Measurements from ENCODE around the gene ADAMTS9.

Gene ADAMTS9

GRCh38 chr3:64571982-64572381, 115.8 kb downstream of the ADAMTS9 start:
- Histone ChIP-seq H4K20me1 (ENCODE audit: low read depth, low read length) (no peaks in the 10 kb centered on the region), H3K36me3 (ENCODE audit: low read length) (no peaks in the 10 kb centered on the region), H3K27me3 (ENCODE audit: low read length) (no peaks in the 10 kb centered on the region), H3K9ac (ENCODE audit: low read length) (no peak overlapping the region), H3F3A (ENCODE audit: insufficient read depth) (no peaks in the 10 kb centered on the region), H3K27ac (ENCODE audit: low read depth, low read length) (no peak overlapping the region), H3K9me2 (replicated peaks; ENCODE audit: insufficient read depth, low read length) (no peaks in the 10 kb centered on the region), H3K4me3 (ENCODE audit: insufficient read depth, low read length, poor library complexity, severe bottlenecking) (no peak overlapping the region), H3K79me2 (ENCODE audit: insufficient read depth, low read length) (no peaks in the 10 kb centered on the region), H2AFZ (ENCODE audit: low read depth, low read length, severe bottlenecking) (no peak overlapping the region), H3K4me2 (ENCODE audit: low read depth, low read length, poor library complexity, severe bottlenecking) (no peak overlapping the region), H3K9me3 (ENCODE audit: insufficient read depth, low read length) (no peaks in the 10 kb centered on the region)
- TF ChIP-seq, protein P1, sequence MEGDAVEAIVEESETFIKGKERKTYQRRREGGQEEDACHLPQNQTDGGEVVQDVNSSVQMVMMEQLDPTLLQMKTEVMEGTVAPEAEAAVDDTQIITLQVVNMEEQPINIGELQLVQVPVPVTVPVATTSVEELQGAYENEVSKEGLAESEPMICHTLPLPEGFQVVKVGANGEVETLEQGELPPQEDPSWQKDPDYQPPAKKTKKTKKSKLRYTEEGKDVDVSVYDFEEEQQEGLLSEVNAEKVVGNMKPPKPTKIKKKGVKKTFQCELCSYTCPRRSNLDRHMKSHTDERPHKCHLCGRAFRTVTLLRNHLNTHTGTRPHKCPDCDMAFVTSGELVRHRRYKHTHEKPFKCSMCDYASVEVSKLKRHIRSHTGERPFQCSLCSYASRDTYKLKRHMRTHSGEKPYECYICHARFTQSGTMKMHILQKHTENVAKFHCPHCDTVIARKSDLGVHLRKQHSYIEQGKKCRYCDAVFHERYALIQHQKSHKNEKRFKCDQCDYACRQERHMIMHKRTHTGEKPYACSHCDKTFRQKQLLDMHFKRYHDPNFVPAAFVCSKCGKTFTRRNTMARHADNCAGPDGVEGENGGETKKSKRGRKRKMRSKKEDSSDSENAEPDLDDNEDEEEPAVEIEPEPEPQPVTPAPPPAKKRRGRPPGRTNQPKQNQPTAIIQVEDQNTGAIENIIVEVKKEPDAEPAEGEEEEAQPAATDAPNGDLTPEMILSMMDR (IDR thresholded peaks at IDR 0.05; ENCODE audit: insufficient read depth, low read length, poor library complexity, severe bottlenecking), result no peak
- no peak for TF ChIP-seq EZH2phosphoT487 (conservative IDR thresholded peaks at IDR 0.05; ENCODE audit: low read length)

- H4K20me1 ChIP-seq (ENCODE audit: low read depth, low read length), result no peaks in the 10 kb centered on the region
- no peaks in the 10 kb centered on the region for H3F3A ChIP-seq (ENCODE audit: insufficient read depth)
- H3K36me3 ChIP-seq (ENCODE audit: low read length), result no peaks in the 10 kb centered on the region
- no peak overlapping the region for H2AFZ ChIP-seq (ENCODE audit: low read depth, low read length, severe bottlenecking)
- no peak for TF ChIP-seq EZH2phosphoT487 (conservative IDR thresholded peaks at IDR 0.05; ENCODE audit: low read length)
- TF ChIP-seq, protein P1 (IDR thresholded peaks at IDR 0.05; ENCODE audit: insufficient read depth, low read length, poor library complexity, severe bottlenecking), result no peak
- no peak overlapping the region for H3K9ac ChIP-seq (ENCODE audit: low read length)
- no peaks in the 10 kb centered on the region for H3K9me3 ChIP-seq (ENCODE audit: insufficient read depth, low read length)
- H3K9me2 ChIP-seq (replicated peaks; ENCODE audit: insufficient read depth, low read length), result no peaks in the 10 kb centered on the region
- no peaks in the 10 kb centered on the region for H3K79me2 ChIP-seq (ENCODE audit: insufficient read depth, low read length)
- no peaks in the 10 kb centered on the region for H3K27me3 ChIP-seq (ENCODE audit: low read length)
- H3K27ac ChIP-seq (ENCODE audit: low read depth, low read length), result no peak overlapping the region
- no peak overlapping the region for H3K4me2 ChIP-seq (ENCODE audit: low read depth, low read length, poor library complexity, severe bottlenecking)
- no peak overlapping the region for H3K4me3 ChIP-seq (ENCODE audit: insufficient read depth, low read length, poor library complexity, severe bottlenecking)
These were observed 118.8 kb downstream of the ADAMTS9 start for GRCh38 chr3:64568895-64569517.

GRCh38 chr3:64566859-64567258, 120.9 kb downstream of the ADAMTS9 start:
- no peak overlapping the region for H3K4me2 ChIP-seq (ENCODE audit: low read depth, low read length, poor library complexity, severe bottlenecking)

More at GRCh38 chr3:64566859-64567258, 120.9 kb downstream of the ADAMTS9 start:
- H3K36me3 ChIP-seq (ENCODE audit: low read length), result no peaks in the 10 kb centered on the region
- H3F3A ChIP-seq (ENCODE audit: insufficient read depth), result no peaks in the 10 kb centered on the region
- no peaks in the 10 kb centered on the region for H3K9me3 ChIP-seq (ENCODE audit: insufficient read depth, low read length)
- no peak overlapping the region for H3K4me3 ChIP-seq (ENCODE audit: insufficient read depth, low read length, poor library complexity, severe bottlenecking)
- no peak overlapping the region for H3K27ac ChIP-seq (ENCODE audit: low read depth, low read length)
- H3K27me3 ChIP-seq (ENCODE audit: low read length), result no peaks in the 10 kb centered on the region
- H3K9me2 ChIP-seq (replicated peaks; ENCODE audit: insufficient read depth, low read length), result no peaks in the 10 kb centered on the region
- no peak overlapping the region for H2AFZ ChIP-seq (ENCODE audit: low read depth, low read length, severe bottlenecking)
- no peak overlapping the region for H3K9ac ChIP-seq (ENCODE audit: low read length)
- no peaks in the 10 kb centered on the region for H4K20me1 ChIP-seq (ENCODE audit: low read depth, low read length)
- TF ChIP-seq, protein P1 (IDR thresholded peaks at IDR 0.05; ENCODE audit: insufficient read depth, low read length, poor library complexity, severe bottlenecking), result no peak
- no peak for TF ChIP-seq EZH2phosphoT487 (conservative IDR thresholded peaks at IDR 0.05; ENCODE audit: low read length)
- no peaks in the 10 kb centered on the region for H3K79me2 ChIP-seq (ENCODE audit: insufficient read depth, low read length)

Data from SU-DHL-6 (cell line).